WTC11 (cell line): Measurements from ENCODE around the gene CAPN11. TPM values are rescaled to one million over a fixed set of nuclear protein-coding genes. Genes with fewer than 3 reads are reported as not detected.

Experiments used
- ATAC-seq: fragments of 200-7000 bp; cut with Tn5 transposase; 2 replicates; pipeline ENCODE4 v1.10.0; 2021; ENCODE audit warnings: mild to moderate bottlenecking, moderate library complexity
- CTCF ChIA-PET: fragments of 300-600 bp; sonication (Branson Sonifier 250); formaldehyde crosslinking; loops from one replicate; lab custom pipeline; 2021; ENCODE audit warnings: antibody characterized with exemption; lab: Charles Lee
- POLR2A ChIA-PET: fragments of 350-600 bp; sonication (Branson Sonifier 250); formaldehyde crosslinking; loops from one replicate; lab custom pipeline; 2021; ENCODE audit warnings: antibody characterized with exemption; lab: Charles Lee
- DNase-seq: peaks from one replicate; pipeline ENCODE4 v3.0.0; 2021; ENCODE audit warnings: low spot score
- H3K27ac Mint-ChIP-seq: 2 replicates; pipeline ENCODE4 v1.8.0; 2021; ENCODE audit warnings: mixed read lengths
- H3K27me3 Mint-ChIP-seq: 2 replicates; pipeline ENCODE4 v1.8.0; 2021; ENCODE audit warnings: low read depth, mild to moderate bottlenecking, moderate library complexity, mixed read lengths
- H3K36me3 Mint-ChIP-seq: 2 replicates; pipeline ENCODE4 v1.8.0; 2021; ENCODE audit warnings: mixed read lengths
- H3K4me1 Mint-ChIP-seq: 2 replicates; pipeline ENCODE4 v1.8.0; 2022; ENCODE audit warnings: mixed read lengths
- H3K4me3 Mint-ChIP-seq: 2 replicates; pipeline ENCODE4 v1.8.0; 2021; ENCODE audit warnings: mild to moderate bottlenecking, moderate library complexity, mixed read lengths
- H3K9me3 Mint-ChIP-seq: 2 replicates; pipeline ENCODE4 v1.8.0; 2021; ENCODE audit warnings: mixed read lengths
- ATF6 ChIP-seq: sonication (generic); formaldehyde crosslinking; IDR thresholded peaks from 2 replicates; pipeline ENCODE4 v1.8.1; 2023; ENCODE audit warnings: mild to moderate bottlenecking, missing genetic modification reagents
- CREM ChIP-seq: sonication (generic); formaldehyde crosslinking; IDR thresholded peaks from 2 replicates; pipeline ENCODE4 v1.8.1; 2022; ENCODE audit warnings: mild to moderate bottlenecking, missing genetic modification reagents, moderate library complexity
- CTCF ChIP-seq: fragments of 200-600 bp; IDR thresholded peaks from 2 replicates; pipeline ENCODE4 v1.8.0; 2022; ENCODE audit warnings: antibody characterized with exemption
- E2F5 ChIP-seq: sonication (generic); formaldehyde crosslinking; IDR thresholded peaks from 2 replicates; pipeline ENCODE4 v1.8.1; 2022; ENCODE audit warnings: mild to moderate bottlenecking, moderate library complexity, missing genetic modification reagents
- HMGXB4 ChIP-seq: sonication (generic); formaldehyde crosslinking; IDR thresholded peaks from 2 replicates; pipeline ENCODE4 v1.8.1; 2023; ENCODE audit warnings: mild to moderate bottlenecking, moderate library complexity, missing genetic modification reagents
- JAZF1 ChIP-seq: fragments of 250-450 bp; sonication (Bioruptor Pico); IDR thresholded peaks from 2 replicates; pipeline ENCODE4 v1.9.0; 2021; ENCODE audit warnings: moderate library complexity, mild to moderate bottlenecking, inconsistent platforms
- MXD4 ChIP-seq: fragments of 250-450 bp; sonication (Bioruptor Pico); IDR thresholded peaks from 2 replicates; pipeline ENCODE4 v1.8.0; 2021; ENCODE audit warnings: mild to moderate bottlenecking, moderate library complexity, borderline replicate concordance
- SMAD3 ChIP-seq: sonication (generic); formaldehyde crosslinking; IDR thresholded peaks from 2 replicates; pipeline ENCODE4 v1.8.0; 2022; ENCODE audit warnings: missing genetic modification reagents, mild to moderate bottlenecking, borderline replicate concordance
- TP53 ChIP-seq: sonication (generic); formaldehyde crosslinking; IDR thresholded peaks from 2 replicates; pipeline ENCODE4 v1.8.1; 2023; ENCODE audit warnings: mild to moderate bottlenecking, missing genetic modification reagents
- USF1 ChIP-seq: sonication (generic); formaldehyde crosslinking; IDR thresholded peaks from 2 replicates; pipeline ENCODE4 v1.8.0; 2022; ENCODE audit warnings: mild to moderate bottlenecking, missing genetic modification reagents
- ZBTB21 ChIP-seq: sonication (generic); formaldehyde crosslinking; IDR thresholded peaks from 2 replicates; pipeline ENCODE4 v1.8.1; 2023; ENCODE audit warnings: mild to moderate bottlenecking, missing genetic modification reagents, borderline replicate concordance
- ZBTB43 ChIP-seq: sonication (generic); formaldehyde crosslinking; IDR thresholded peaks from 2 replicates; pipeline ENCODE4 v1.8.1; 2023; ENCODE audit warnings: mild to moderate bottlenecking, missing genetic modification reagents
- ZNF423 ChIP-seq: fragments of 250-450 bp; sonication (Bioruptor Pico); IDR thresholded peaks from 2 replicates; pipeline ENCODE4 v2.1.2; 2022; ENCODE audit warnings: mild to moderate bottlenecking, moderate library complexity
- ZNF512 ChIP-seq: sonication (generic); formaldehyde crosslinking; IDR thresholded peaks from 2 replicates; pipeline ENCODE4 v1.8.1; 2022; ENCODE audit warnings: missing genetic modification reagents, borderline replicate concordance
- total RNA-seq: library from RNA; stranded (reverse); gene quantifications from 3 replicates; pipeline ENCODE4 v1.2.3, GENCODE V29; 2021

Gene CAPN11
- total RNA-seq, 1 experiment from 2014 or later, result 2.3 TPM

GRCh38 chr6:44180406-44180805 lies 21.8 kb downstream of the CAPN11 start:
- no peak overlapping the region for H3K4me3 Mint-ChIP-seq

More at GRCh38 chr6:44180406-44180805, 21.8 kb downstream of the CAPN11 start:
- no peak for TF ChIP-seq ZBTB21 (CRISPR knock-in tag)
- no peak for TF ChIP-seq TP53 (CRISPR knock-in tag)
- no peak for TF ChIP-seq ZBTB43
- no peak for TF ChIP-seq USF1 (CRISPR knock-in tag)
- TF ChIP-seq CTCF, result no peak
- no peak for TF ChIP-seq HMGXB4 (CRISPR knock-in tag)
- no peak for TF ChIP-seq MXD4 (CRISPR knock-in tag)
- no peak for TF ChIP-seq E2F5
- TF ChIP-seq CREM (CRISPR knock-in tag), result no peak
- no peak for TF ChIP-seq JAZF1 (CRISPR knock-in tag)
- TF ChIP-seq SMAD3 (CRISPR knock-in tag), result no peak
- no peak for TF ChIP-seq ATF6
- TF ChIP-seq ZNF512 (CRISPR knock-in tag), result no peak
- no peak for TF ChIP-seq ZNF423
- TF ChIP-seq, all 79 proteins: peak for 0
- H3K9me3 Mint-ChIP-seq, result no peaks in the 10 kb centered on the region
- no peak for DNase-seq
- ATAC-seq, result no peak
- peaks cover 28% of the 10 kb centered on the region for H3K4me1 Mint-ChIP-seq
- H3K27me3 Mint-ChIP-seq, result no peaks in the 10 kb centered on the region
- no peaks in the 10 kb centered on the region for H3K36me3 Mint-ChIP-seq
- H3K27ac Mint-ChIP-seq, result no peak overlapping the region
- CTCF ChIA-PET, result interaction anchor here (0.6 to 1.6 kb wide), 6 partner anchors 8 to 84 kb away, joined by 3 to 5 read pairs (median 4); partner anchors contain the start of gene SLC29A1
- POLR2A ChIA-PET, result interaction anchor here (0.6 to 0.7 kb wide), 2 partner anchors 18 to 44 kb away, joined by 3 to 6 read pairs; no protein-coding TSS in a partner anchor
